SH-SY5Y (cell line): Measurements from ENCODE around the gene MITD1.

Source experiments
- GATA2 ChIP-seq: IDR thresholded peaks from 2 replicates; pipeline ENCODE4 v1.6.1; 2011; ENCODE audit warnings: mild to moderate bottlenecking, low read depth, low read length
- GATA3 ChIP-seq: IDR thresholded peaks from 2 replicates; pipeline ENCODE4 v1.6.1; 2011; ENCODE audit warnings: low read depth, mild to moderate bottlenecking, low read length, moderate library complexity

Gene MITD1

DNA sequence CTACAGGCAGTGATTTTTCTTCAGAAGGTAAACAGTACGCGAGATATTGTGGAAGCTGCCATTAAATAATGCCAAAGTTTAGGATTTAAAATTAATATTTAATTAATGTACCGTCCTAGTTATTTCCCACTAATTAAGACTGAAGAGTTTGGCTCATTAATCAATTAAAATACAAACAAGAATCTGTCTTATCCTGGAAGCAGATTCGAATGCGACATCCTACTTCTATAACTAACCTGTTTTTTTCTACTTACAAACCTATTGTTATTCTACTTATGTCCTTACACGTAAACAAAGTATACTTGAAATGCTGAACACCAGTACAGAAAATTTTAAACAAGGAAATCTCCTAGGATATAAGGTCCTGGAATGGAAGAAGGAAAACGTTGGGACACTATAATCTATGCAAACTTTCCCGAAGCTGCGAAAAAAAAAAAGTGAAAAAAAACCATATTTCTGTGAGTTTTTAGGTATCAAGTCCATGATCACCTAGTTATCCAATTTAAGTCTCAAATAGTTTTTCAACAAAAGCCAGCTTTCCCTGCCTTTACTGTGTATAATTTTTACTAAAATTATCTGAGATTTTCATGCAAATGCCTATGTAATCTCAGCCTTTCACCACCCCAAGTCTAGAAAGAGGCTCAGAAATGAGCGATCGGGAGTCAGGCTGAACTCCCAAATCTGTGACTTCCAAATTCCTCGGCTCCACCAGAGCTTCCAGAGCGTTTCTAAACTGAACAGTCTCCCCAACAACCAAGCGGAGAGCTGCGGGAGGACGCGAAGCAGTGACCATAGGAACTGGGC, 40.6 kb downstream of the MITD1 start:
- TF ChIP-seq GATA2 (no peak), GATA3 (no peak)

DNA sequence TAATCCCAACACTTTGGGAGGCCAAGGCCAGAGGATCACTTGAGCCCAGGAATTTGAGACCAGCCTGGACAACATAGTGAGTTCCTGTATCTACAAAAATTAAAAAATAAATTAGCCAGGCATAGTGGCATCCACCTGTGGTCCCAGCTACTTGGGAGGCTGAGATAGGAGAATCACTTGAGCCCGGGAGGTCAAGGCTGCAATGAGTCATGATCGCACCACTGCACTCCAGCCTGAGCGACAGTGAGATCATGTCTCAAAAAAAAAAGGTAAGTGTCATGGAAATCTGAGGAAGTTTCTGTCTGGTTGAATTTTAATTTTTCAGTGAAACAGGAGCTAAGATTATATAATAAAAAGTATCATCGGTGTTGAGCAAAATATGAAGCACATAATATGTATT, 41.9 kb downstream of the MITD1 start:
- TF ChIP-seq GATA2 (no peak), GATA3 (no peak)

GRCh38 chr2:99127981-99128380, 52.9 kb downstream of the MITD1 start:
- TF ChIP-seq GATA2 (no peak), GATA3 (no peak)
